ENCODE results near the gene FITM1.

The FITM1 gene

GRCh38 chr14:24178399-24179178, 48.1 kb downstream of the FITM1 start:
- no peak for TF ChIP-seq CTCF (IDR thresholded peaks at IDR 0.05)

DNA sequence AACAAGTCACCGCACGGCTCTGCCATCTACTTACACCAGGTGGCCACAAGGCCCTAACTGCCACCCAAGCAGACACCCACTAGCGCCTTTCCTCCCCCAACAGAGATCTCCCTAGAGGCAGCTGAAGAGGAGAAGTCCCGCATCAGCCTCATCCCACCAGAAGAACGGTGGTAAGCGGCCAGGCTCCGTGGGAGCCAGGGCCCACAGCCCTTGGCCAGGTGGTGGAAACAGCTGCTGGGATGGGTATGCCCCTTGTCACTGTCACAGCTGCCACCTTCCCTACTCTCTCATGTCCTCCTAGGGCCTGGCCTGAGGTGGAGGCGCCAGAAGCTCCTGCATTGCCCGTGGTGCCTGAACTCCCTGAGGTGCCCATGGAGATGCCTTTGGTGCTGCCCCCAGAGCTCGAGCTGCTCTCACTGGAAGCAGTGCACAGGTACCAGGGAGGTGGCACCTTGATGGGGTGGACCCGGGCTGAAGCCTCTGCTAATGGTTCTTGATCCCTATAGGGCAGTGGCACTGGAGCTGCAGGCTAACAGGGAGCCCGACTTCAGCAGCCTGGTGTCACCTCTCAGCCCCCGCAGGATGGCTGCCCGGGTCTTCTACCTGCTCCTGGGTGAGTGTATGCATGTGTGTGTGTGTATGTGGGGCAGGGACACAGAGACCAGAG, 49.0 kb downstream of the FITM1 start:
- TF ChIP-seq CTCF (IDR thresholded peaks at IDR 0.05) = no peak

- no peak for TF ChIP-seq CTCF (IDR thresholded peaks at IDR 0.05)
Observed at GRCh38 chr14:24179961-24180796, 49.7 kb downstream of the FITM1 start.

- TF ChIP-seq CTCF (IDR thresholded peaks at IDR 0.05) = no peak
Observed at GRCh38 chr14:24181371-24182077, 51.1 kb downstream of the FITM1 start.
